Effector memory CD4-positive, alpha-beta T cell (primary cell): ENCODE data around the gene B4GALT5.
A peak's percentile ranks its signal among the peaks of the same experiment; 100 is the strongest.
"Not testable (repeated sequence)": the region's sequence is repeated elsewhere in the genome, so short reads cannot be mapped to it uniquely, and the experiment has no call there.

Experiments
- DNase-seq, 3 donors: peaks; one replicate each; pipeline ENCODE4 v3.0.0-alpha.2; 2020
- H3K27ac ChIP-seq: 2 replicates; pipeline ENCODE4 v1.7.0; 2013; ENCODE audit warnings: mild to moderate bottlenecking, low read length, moderate library complexity; ENCODE audit not compliant: insufficient read depth, poor library complexity, severe bottlenecking
- H3K27me3 ChIP-seq: replicated peaks from 2 replicates; pipeline ENCODE4 v1.7.0; 2013; ENCODE audit warnings: mild to moderate bottlenecking, low read length; ENCODE audit not compliant: insufficient read depth, control insufficient read depth, poor library complexity, severe bottlenecking
- H3K36me3 ChIP-seq: 2 replicates; pipeline ENCODE4 v1.7.0; 2013; ENCODE audit warnings: mild to moderate bottlenecking, low read length, moderate library complexity; ENCODE audit not compliant: control insufficient read depth, insufficient read depth
- H3K4me1 ChIP-seq: 2 replicates; pipeline ENCODE4 v1.7.0; 2013; ENCODE audit warnings: low read length, mild to moderate bottlenecking; ENCODE audit not compliant: control insufficient read depth, insufficient read depth, poor library complexity, severe bottlenecking
- H3K4me3 ChIP-seq: 2 replicates; pipeline ENCODE4 v1.7.0; 2013; ENCODE audit warnings: low read length, low read depth, mild to moderate bottlenecking; ENCODE audit not compliant: insufficient read depth, poor library complexity, severe bottlenecking
- H3K9me3 ChIP-seq: 2 replicates; pipeline ENCODE4 v1.7.0; 2013; ENCODE audit warnings: mild to moderate bottlenecking, low read length, moderate library complexity; ENCODE audit not compliant: control insufficient read depth

The B4GALT5 gene

DNA sequence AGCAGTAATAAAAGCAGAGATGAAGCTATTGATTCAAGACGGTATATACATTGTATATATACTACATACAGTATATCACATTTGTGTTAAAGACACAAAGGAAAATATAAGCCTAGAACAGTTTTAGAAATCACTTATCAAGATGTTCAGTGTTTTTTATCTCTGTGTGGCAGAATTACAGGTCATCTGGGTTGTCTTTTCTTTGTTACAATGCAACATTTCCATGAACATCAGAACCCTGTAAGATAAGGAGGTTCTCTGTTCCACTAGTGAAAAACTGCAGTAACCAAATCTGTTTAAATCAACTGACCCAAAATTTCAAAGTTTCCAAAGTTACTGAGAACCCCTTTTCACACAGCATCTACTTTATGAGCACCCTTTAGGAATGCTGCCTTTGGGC lies 42.2 kb downstream of the B4GALT5 start:
- no peak for DNase-seq
- Histone ChIP-seq H3K4me3 (no peak overlapping the region), H3K9me3 (no peaks in the 10 kb centered on the region), H3K27ac (no peak overlapping the region), H3K27me3 (no peaks in the 10 kb centered on the region), H3K4me1 (peaks cover 7% of the 10 kb centered on the region), H3K36me3 (no peaks in the 10 kb centered on the region)

GRCh38 chr20:49669601-49670189 lies 44.0 kb downstream of the B4GALT5 start:
- no peaks in the 10 kb centered on the region for H3K36me3 ChIP-seq
- peak overlapping the region; percentile 56 for H3K4me3 ChIP-seq
- H3K27me3 ChIP-seq: no peaks in the 10 kb centered on the region
- H3K9me3 ChIP-seq: no peaks in the 10 kb centered on the region
- no peak for DNase-seq
- H3K4me1 ChIP-seq: peaks cover 3% of the 10 kb centered on the region
- H3K27ac ChIP-seq: peak overlapping the region; percentile 36

DNA sequence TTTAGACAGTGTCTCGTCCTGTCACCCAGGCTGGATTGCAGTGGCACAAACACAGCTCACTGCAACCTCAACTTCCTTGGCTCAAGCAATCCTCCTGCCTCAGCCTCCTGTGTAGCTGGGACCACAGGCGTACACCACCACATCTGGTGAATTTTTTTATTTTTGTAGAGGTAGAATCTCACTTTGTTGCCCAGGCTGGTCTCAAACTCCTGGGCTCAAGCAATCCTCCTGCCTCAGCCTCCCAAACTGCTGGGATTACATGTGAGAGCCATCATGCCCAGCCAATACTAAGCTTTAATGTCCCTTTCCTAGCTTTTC lies 44.8 kb downstream of the B4GALT5 start:
- not testable (repeated sequence) for H3K36me3 ChIP-seq, DNase-seq, H3K4me1 ChIP-seq, H3K27me3 ChIP-seq, H3K9me3 ChIP-seq, H3K4me3 ChIP-seq
- peak overlapping the region; percentile 14 for H3K27ac ChIP-seq

DNA sequence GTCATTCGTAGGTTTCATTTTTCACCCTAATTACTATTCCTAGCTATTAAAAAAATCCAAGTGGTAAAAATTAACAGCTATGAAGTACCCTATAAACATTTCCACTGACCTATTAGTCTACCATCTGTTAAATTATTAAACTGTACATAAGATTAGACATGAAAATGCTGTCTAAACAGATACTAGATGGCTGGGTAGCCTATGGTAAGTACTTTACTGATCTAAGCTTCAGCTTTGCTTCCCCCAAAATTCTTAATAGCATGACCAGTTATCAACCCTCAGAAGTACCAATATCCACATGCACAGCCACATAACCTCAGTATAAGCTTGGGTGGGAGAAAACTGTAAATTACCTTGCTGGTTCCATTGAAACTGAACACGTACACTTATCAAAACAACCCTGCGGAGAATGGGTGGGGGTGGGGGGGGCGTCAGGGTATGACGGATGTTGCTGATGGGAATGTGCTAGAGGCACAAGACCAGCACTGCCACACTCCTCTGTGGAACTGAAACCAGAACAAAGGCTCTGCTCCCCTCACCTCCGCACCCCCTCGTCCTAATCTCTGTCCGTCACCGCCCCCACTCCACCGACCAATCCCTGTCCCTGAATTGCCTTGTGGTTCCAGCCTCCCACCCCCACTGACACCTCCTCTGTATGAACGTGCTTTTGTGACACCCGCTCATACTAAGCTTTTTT lies 45.3 kb downstream of the B4GALT5 start:
- Histone ChIP-seq H3K36me3 (no peaks in the 10 kb centered on the region), H3K4me3 (no peak overlapping the region), H3K4me1 (no peaks in the 10 kb centered on the region), H3K9me3 (no peaks in the 10 kb centered on the region), H3K27ac (peak overlapping the region; percentile 26), H3K27me3 (no peaks in the 10 kb centered on the region)
- peak; percentile 68 to 80 (median 70) for DNase-seq

DNA sequence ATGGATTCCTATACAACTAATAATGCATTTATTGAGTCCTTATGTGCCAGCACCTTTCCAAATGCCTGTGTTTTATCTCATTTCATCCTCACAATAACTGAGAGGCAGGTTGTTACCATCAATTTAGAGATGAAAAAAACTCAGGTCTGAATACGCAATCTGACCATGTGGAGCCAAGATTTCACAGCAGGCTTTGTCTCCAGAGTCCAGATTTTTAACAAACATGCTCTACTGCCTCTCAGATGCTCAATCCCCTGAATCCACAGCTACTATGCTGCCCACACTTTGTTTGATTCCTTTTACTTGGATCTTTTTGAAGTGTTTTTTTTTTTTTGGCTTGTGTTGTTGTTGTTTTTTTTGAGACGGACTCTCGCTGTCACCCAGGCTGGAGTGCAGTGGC lies 46.8 kb downstream of the B4GALT5 start:
- Histone ChIP-seq H3K27me3 (no peaks in the 10 kb centered on the region), H3K9me3 (no peaks in the 10 kb centered on the region), H3K27ac (no peak overlapping the region), H3K4me1 (no peaks in the 10 kb centered on the region), H3K4me3 (no peak overlapping the region), H3K36me3 (no peaks in the 10 kb centered on the region)
- DNase-seq: no peak

DNA sequence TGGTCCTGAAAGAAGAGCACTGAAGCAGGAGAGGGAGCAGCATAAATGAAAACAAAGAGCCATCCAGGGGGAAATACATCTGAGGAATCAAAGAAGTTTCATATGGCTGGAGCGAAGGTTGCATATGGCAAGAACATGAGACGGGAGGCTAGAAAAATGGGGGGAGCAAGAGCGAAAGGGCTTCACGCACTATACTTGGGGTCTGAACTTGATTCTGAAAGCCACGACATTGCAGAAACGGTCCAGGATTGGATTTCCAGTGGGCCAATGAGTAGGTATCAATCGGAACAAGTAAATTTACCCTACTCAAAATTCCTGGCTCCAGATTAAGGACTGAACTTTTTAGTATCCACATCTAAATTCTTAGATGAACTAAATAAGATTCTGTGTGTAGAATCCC lies 47.9 kb downstream of the B4GALT5 start:
- H3K27ac ChIP-seq: no peak overlapping the region
- H3K4me1 ChIP-seq: no peaks in the 10 kb centered on the region
- no peaks in the 10 kb centered on the region for H3K27me3 ChIP-seq
- H3K4me3 ChIP-seq: no peak overlapping the region
- no peaks in the 10 kb centered on the region for H3K9me3 ChIP-seq
- no peaks in the 10 kb centered on the region for H3K36me3 ChIP-seq
- no peak for DNase-seq

- no peaks in the 10 kb centered on the region for H3K9me3 ChIP-seq
- no peaks in the 10 kb centered on the region for H3K27me3 ChIP-seq
- no peak overlapping the region for H3K27ac ChIP-seq
- no peak for DNase-seq
- no peaks in the 10 kb centered on the region for H3K4me1 ChIP-seq
- no peak overlapping the region for H3K4me3 ChIP-seq
- H3K36me3 ChIP-seq: no peaks in the 10 kb centered on the region
Observed at GRCh38 chr20:49664612-49665313, 48.9 kb downstream of the B4GALT5 start.

DNA sequence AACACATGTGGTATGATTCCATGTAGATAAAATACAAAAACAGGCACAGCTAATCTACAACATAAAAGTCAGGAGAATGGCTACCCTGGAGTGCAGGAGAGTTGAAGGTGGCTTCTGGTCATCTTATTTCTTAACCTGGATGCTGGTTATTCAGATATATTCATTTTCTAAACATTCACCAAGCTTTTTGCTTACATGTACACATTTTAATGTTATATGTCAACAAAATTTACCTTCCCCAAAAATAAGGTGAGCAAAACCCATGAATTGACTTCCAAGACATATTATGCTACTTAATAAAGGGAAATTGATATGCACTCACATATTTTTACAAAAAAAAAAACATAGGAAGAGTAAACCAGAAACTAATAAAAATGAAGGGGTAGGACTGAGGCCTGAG lies 50.6 kb downstream of the B4GALT5 start:
- no peak overlapping the region for H3K27ac ChIP-seq
- H3K36me3 ChIP-seq: no peaks in the 10 kb centered on the region
- no peaks in the 10 kb centered on the region for H3K9me3 ChIP-seq
- no peaks in the 10 kb centered on the region for H3K27me3 ChIP-seq
- H3K4me1 ChIP-seq: no peaks in the 10 kb centered on the region
- no peak overlapping the region for H3K4me3 ChIP-seq
- no peak for DNase-seq

GRCh38 chr20:49661560-49662329 lies 51.9 kb downstream of the B4GALT5 start:
- H3K4me3 ChIP-seq: no peak overlapping the region
- H3K4me1 ChIP-seq: no peaks in the 10 kb centered on the region
- DNase-seq: no peak
- no peaks in the 10 kb centered on the region for H3K36me3 ChIP-seq
- no peak overlapping the region for H3K27ac ChIP-seq
- no peaks in the 10 kb centered on the region for H3K9me3 ChIP-seq
- H3K27me3 ChIP-seq: no peaks in the 10 kb centered on the region

DNA sequence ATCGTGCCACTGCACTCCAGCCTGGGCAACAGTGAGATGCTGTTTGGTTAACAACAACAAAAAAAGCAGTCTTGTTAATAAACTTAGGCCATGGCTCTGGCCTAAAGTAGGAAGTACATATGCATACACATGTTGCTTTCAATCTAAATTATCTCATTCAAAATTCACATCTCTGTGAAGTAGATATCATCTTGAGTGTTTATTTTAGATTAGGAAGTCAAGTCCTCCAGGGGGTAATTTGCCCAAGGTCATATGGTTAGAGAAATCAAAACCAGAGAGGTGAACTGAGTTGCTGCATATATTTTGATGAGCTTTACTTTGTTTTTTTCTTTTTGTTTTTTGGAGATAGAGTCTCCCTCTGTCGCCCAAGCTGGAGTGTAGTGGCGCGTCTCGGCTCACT lies 52.8 kb downstream of the B4GALT5 start:
- Histone ChIP-seq H3K27ac (no peak overlapping the region), H3K36me3 (peaks cover 4% of the 10 kb centered on the region), H3K9me3 (no peaks in the 10 kb centered on the region), H3K4me1 (no peaks in the 10 kb centered on the region), H3K27me3 (no peaks in the 10 kb centered on the region), H3K4me3 (no peak overlapping the region)
- DNase-seq: no peak
